IPS-11a (cell line): ENCODE data around the gene NYAP2.

Experiments used
- H3K4me3 ChIP-seq: one replicate; pipeline ENCODE4 v1.5.1; 2013; ENCODE audit warnings: low read depth, low read length, control low read depth

NYAP2 gene

GRCh38 chr2:225399504-225399903, at the start of gene NYAP2:
Gene NYAP2 (plus strand): TSS chr2:225399710. CDS start chr2:225408881, 9,171 bp downstream.
- peak within 1 kb of the TSS; percentile 17 for H3K4me3 ChIP-seq

DNA sequence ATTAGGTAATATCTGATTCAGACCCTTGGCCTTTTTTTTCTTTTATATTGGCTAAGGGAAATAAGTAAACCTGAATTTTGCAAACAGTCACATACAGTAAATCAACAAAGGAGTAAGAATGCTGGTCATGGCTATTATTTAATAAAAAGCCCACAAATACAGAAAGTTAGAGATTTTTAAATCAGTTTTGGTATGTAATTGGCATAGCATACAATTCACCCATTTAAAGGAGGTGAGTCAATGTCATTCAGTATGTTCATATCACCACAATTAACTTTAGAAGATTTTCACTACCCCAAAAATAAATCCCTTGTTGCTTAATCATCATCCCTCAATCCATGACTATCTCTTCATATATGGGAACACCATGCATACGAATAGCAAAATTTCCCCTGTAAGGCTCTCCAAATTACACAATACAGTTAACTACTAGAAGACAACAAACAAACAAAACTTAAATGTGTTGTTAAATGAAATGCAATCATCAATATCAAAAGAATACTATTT, 45.9 kb upstream of the NYAP2 start:
- H3K4me3 ChIP-seq: no peak overlapping the region

DNA sequence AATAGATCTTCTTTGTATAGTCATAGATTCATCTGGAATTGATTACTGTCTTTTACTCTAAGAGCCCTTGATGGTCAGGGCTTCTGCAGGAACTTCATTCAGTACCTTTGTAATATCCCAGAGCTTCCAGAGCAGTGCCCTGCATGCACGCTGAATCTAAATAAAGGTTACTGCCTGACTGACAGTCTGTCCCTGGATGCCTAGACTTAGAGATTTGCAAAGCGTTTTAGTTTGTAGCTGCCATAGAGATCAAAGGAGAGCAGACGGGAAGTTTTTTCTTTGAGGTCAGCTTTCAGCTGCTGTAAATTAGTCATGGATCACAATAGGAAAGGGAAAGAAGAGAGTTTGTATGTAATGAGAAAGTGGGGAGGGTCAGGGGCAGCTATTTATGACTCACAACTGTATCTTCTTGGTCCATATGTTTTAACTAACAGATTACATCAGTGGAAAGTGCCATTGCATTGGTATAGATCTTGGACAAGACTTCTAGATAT, 45.2 kb upstream of the NYAP2 start:
- H3K4me3 ChIP-seq: no peak overlapping the region

- no peak overlapping the region for H3K4me3 ChIP-seq
These were observed 43.7 kb upstream of the NYAP2 start for GRCh38 chr2:225355788-225356187.

DNA sequence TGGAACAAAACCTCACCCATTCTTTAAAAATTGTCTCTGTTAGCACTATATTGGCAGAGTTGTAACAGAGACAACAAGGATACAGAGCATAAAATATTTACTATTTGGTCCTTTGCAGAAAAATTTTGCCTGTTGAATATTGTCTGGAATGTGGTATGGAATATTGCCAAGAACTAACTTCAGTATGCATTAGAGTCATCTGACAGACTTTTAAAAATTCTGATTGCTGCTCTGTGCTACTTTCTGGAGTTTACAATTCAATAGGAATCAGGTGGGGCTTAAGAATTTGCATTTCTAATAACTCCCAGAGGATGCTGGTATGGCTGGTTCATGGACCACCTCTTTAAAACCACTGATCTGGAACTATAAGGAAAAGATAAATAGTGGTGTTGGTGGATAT, 32.8 kb upstream of the NYAP2 start:
- H3K4me3 ChIP-seq: no peak overlapping the region

- H3K4me3 ChIP-seq: no peak overlapping the region
These were observed 32.0 kb upstream of the NYAP2 start for GRCh38 chr2:225367482-225367881.

DNA sequence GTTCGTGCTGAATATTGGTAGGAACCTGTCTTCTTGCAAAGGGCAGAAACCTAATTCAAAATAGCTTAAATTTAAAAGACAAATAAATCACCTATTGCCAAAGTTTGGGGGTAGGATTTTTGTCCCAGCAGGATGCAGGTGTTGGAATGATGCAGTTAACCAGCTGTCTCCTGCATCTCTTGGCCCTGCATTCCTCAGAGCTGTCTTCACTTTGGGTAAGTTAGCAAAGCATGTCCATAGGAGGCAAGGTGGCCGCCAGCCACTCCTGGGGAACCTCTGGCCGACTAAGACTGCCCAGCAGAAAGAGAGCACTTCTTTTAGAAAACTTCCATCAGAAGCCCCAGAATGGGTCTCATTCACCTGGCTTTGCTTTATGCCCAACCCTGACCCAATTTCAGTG, 20.5 kb upstream of the NYAP2 start:
- no peak overlapping the region for H3K4me3 ChIP-seq

- H3K4me3 ChIP-seq: no peak overlapping the region
These were observed 19.7 kb upstream of the NYAP2 start for GRCh38 chr2:225379856-225380255.

DNA sequence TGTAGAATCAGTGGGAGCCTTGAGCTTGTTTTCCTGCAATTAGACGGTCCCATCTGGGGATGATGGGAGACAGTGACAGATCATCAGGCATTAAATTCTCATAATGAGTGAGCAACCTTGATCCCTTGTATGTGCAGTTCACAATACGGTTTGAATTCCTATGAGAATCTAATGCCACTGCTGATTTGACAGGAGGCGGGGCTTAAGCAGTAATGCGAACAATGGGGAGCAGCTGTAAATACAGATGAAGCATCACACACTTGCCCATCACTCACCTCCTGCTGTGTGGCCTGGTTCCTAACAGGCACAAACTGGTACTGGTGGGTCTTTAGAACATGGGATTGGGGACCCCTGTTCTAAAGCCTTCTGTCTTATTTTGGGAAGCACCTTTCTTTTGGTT, 17.9 kb upstream of the NYAP2 start:
- no peak overlapping the region for H3K4me3 ChIP-seq

- no peak overlapping the region for H3K4me3 ChIP-seq
These were observed 1.1 kb upstream of the NYAP2 start for GRCh38 chr2:225398372-225398771.

- peak overlapping the region; percentile 17 for H3K4me3 ChIP-seq
These were observed 576 bp downstream of the NYAP2 start for GRCh38 chr2:225400060-225400511.

DNA sequence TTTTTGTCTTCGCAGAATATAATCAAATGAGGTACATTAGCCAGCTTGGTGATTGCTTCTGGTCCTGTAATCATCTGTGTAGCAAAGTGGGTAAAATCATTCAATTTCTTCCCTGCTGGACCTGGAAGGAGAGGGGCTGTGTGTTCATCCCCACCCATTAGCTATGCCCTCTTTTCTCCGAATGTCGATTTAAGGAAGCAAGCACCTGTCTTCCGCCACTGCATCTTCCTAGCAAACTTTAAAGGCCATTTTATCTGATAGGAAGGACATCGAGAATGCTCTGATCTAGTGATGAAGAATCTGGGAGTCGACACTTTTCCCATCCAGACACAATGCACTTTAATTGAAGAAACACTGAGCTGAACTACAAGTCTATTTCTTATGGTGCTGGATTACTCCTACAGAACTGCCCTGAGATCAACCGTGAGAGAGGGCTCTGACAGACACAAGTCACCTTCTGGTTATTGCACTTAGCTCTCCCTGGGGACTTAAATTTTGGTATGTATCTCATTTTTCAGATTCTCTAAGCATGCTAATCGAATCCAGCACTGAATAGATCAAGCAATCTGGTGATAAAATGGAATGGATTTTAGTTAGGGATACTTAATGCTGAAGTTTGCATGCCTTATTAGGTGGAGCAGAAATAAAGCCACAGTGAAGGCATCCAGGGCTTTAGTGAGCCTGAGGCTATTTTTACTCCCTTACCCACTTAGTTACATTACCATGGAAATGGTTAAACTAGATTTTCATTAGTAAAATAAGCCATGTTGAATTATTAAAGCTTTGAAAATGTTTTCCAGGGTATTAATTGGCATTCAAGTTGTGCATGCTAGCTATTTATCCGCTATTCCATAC, 1.3 kb downstream of the NYAP2 start:
- no peak overlapping the region for H3K4me3 ChIP-seq

GRCh38 chr2:225402210-225402776, 2.8 kb downstream of the NYAP2 start:
- H3K4me3 ChIP-seq: no peak overlapping the region

GRCh38 chr2:225411452-225411851, 11.9 kb downstream of the NYAP2 start:
- H3K4me3 ChIP-seq: no peak overlapping the region

- no peak overlapping the region for H3K4me3 ChIP-seq
These were observed 14.3 kb downstream of the NYAP2 start for GRCh38 chr2:225413786-225414185.

DNA sequence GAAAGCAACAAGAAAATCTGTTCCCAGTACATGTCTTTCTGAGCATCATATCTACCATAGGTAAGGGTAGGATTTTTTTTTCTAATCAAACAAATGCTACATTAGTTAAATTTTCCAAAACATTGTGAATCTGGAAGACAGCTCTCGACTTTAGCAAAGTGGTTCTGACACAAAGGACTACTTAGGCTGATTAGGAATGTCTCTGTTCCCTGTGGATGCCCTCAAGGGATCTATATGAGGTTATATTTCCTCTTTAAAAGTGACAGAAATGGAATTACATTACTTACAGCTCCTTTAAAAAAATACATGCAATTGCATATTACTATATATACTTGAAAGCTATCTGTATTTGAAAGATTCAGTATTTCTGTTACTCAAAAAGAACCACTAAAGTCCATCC, 15.4 kb downstream of the NYAP2 start:
- H3K4me3 ChIP-seq: no peak overlapping the region

DNA sequence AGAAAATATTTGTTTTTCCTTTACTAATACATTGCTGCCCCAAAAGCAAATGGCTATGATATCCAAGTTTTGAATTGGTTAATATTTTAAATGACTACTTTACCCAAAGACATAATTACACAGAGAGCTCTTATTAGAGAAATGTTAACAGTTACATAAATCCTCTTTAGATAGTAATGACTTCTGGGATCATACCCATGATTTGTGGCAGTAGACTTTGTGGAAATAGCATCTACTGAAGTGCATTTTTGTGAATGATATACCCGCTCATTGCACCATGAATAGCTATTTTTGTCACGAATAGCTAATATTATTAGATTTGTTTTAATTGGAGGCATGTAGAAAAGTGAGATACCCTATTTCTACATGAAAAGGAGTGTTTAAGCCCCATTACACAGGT, 15.8 kb downstream of the NYAP2 start:
- H3K4me3 ChIP-seq: no peak overlapping the region

GRCh38 chr2:225415792-225416191, 16.3 kb downstream of the NYAP2 start:
- H3K4me3 ChIP-seq: no peak overlapping the region

DNA sequence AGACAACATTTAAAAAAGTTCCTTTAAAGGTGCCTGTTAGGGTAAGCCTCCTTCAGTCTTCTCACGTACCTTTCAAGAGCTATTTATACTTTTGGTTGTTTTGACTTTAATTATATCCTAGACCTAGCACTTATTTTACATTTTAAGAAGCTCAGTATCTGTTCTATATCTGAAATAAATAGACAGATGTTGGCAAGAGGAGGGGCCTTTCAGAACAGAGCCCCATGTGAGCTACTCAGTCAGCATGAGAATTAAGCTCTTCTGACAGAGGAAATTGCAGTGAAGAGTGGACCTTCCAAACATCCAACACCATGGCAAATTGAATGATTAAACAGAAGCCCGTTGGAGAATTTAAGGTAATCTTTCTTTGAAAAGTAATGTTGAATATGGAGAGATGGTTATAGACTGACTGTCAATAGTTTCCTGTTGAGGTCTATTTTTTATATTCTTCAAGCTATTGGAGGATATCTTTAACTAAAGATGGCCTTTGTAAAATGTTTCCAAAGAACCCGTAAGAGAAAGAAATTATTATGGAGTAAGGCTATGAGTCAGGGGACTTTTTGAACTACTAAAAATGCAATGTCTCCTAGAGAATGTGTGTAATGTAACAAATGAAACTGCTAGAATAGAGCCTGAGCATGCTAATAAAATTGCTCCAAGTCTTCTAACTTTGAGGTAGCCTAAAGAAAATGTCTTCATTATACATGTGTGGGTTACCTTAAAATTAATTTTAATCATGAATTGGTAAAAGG, 17.3 kb downstream of the NYAP2 start:
- H3K4me3 ChIP-seq: no peak overlapping the region

DNA sequence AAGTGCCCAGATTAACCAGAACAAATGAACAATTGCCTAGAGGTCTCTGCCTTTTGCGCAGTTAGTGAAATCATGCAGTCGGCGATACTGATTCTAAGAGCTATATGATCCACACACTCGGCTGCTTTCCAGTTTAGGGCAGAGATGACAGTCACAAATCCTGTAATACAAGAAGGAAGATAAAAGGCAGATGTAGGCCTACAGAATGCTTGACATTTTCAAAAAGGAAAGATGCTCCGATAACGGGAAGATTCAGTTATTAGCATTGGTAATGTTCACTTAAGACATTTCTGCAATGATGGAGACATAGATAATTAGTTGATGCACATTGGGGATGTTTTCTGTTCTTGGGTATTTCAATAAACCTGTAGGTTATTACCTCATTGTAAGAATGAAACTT, 19.5 kb downstream of the NYAP2 start:
- H3K4me3 ChIP-seq: no peak overlapping the region

DNA sequence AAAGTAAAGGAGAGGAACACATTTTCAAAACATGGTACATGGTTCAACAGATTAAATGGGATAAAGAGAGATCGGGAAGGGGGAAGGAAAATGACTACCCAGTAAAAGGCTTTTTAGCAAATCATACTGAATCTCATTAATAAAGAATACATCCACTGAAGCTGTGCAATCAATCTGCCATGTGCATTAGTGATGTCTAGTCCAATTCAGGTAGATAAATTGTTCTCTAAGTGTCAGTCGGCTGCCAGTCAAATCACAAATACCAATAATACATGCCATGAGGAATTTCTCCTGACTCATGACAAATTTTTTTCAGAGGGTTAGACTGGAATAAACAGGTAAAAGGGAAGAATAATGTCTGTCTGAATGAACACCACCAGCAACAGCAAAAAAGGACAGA, 22.6 kb downstream of the NYAP2 start:
- no peak overlapping the region for H3K4me3 ChIP-seq
